C4-2B (cell line): ENCODE measurements around the gene SPRY1.

ENCODE experiments used
- CTCF ChIP-seq: fragments of 450-650 bp; conservative IDR thresholded peaks from 2 replicates; pipeline ENCODE4 v1.5.1; 2017; ENCODE audit warnings: mild to moderate bottlenecking
- ZFX ChIP-seq: fragments of 450-650 bp; IDR thresholded peaks from 2 replicates; pipeline ENCODE4 v1.6.1; 2017

DNA sequence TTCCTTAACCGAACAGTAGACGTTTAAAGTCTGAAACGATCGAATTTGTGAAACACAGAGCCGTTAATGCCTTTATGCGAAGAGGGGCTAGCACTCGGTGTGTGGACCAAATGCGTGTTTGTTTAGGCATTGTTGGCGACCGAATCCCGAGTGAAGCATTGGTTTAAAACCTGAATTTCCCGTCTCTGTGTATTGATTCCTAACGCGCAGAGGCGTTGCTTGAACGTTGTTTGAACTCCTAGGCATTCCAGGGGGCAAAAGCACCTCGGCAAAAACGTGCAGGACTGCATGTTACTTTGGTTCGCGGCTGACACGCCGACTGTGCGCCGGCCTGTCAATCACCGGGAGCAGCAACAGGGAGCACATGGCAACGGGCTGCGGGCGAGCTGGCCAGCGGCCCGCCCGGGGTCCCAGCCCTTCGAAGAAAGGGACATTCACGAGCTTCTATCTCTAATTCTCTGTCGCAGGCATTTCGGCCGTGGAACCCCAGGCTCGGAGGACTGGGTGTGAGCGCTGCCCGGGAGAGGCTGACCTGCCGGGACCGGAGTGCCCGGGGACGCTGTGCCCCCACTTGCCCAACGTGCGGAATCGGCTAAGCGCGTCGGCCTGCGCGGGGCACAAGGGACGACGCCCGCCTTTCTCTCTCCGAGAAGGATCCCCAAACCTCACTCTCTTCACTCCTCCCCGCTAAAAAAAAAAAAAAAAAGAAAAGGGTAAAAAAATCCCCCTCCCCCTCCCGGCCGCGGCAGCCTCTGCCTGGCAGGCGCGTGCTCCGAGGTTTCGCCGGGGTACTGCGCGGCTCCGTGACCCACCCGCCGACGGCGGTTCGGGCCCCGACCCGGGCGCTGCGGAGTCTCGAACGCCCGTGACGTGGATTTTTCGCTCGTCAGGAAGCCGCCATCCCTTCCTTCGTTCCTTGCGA, 810 bp downstream of the SPRY1 start:
- TF ChIP-seq CTCF (no peak), ZFX (no peak)
